SK-N-MC (cell line): ENCODE results near the gene SH2D3C.

Experiments used
- EZH2 ChIP-seq: fragments of 200-600 bp; sonication (generic); IDR thresholded peaks from one replicate; pipeline ENCODE4 v1.6.1; 2017; ENCODE audit warnings: antibody characterized with exemption
- FOXP2 ChIP-seq: optimal IDR thresholded peaks from 2 replicates; pipeline ENCODE3; 2011; ENCODE audit warnings: mild to moderate bottlenecking, moderate library complexity; ENCODE audit not compliant: insufficient read depth; ENCODE audit errors: extremely low read length, control extremely low read depth
- POLR2AphosphoS5 ChIP-seq: IDR thresholded peaks from 2 replicates; pipeline ENCODE4 v1.6.1; 2012; ENCODE audit warnings: mild to moderate bottlenecking, low read depth, low read length, borderline replicate concordance

DNA sequence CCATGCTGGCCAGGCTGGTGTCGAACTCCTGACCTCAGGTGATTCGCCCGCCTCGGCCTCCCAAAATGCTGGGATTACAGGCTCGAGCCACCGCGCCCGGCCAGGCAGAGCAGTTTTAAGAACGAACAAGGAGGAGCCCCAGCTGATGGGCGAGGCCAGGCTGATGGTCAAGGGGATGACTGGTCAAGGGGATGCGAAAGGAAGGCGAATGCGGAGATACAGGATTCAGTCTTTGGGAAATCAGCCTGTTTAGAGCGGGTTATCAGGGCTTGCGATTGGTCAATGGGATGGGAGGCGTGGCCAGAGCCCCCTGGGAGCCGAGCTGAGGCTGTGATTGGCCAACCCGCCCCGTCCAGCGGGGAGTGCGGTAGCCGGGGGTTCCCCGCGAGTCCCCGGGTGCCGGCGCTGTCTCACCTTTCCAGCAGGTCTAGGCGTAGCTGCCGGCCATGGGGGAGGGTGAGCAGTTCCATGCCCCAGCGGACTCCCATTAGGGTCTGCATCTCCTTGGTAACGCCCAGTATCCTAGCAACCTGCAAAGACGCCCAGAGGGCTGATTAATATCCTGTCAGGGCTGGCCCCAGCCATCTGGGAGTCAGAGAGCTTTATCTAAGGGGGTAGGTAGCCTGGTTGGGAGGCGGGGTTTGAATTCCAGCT lies 35.9 kb downstream of the SH2D3C start:
- TF ChIP-seq EZH2 (no peak), POLR2AphosphoS5 (no peak), FOXP2 (no peak)
